NCI-H226 (cell line): ENCODE results near the gene MAP3K12.

ENCODE experiments used
- DNase-seq: peaks from one replicate; pipeline ENCODE4 v3.0.0-alpha.2; 2015

The MAP3K12 gene

DNA sequence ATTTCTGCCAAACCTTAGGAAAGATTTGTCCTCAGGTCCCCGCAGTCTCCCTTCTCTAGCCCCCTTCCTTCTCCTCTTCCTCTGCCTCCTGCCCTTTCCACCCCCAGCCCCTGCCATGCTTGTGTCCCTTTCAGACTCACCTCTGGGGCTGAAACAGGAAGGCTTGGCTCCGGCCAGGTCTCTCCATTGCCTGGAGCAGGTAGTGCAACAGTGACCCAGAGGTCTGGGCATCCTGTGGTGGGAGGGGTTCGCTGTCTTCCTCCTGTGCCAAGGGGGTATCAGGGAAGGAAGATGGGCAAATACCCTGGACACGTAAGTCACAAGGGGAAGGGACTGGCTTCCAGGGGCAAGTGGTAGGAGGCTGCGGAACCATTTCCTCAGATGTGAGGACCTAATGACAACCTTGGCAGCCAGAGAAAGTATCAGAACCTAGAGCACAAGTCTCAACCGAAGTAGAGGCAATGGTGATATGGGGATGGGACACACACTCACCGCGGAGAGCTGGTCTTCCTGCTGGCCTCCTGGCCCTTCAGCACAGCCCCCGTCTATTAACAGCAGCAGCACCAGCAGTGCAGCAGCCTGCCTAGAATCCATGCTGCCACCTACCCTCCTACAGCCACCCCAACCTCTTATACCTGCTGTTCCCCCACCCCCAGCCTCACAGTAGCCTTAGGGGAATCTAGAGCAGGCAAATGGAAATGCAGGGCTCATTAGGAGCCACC lies 7.8 kb upstream of the MAP3K12 start, which contains the start of gene NPFF:
Gene NPFF (minus strand): TSS at position 604 of the 722 bp plus-strand sequence. CDS start 10 bp downstream, at position 594.
- no peak for DNase-seq

- DNase-seq, result no peak
Observed at GRCh38 chr12:53506450-53506785, 7.2 kb upstream of the MAP3K12 start.

- no peak for DNase-seq
Observed at GRCh38 chr12:53505555-53506449, 6.5 kb upstream of the MAP3K12 start.

GRCh38 chr12:53505086-53505485 lies 5.8 kb upstream of the MAP3K12 start:
- DNase-seq, result no peak

DNA sequence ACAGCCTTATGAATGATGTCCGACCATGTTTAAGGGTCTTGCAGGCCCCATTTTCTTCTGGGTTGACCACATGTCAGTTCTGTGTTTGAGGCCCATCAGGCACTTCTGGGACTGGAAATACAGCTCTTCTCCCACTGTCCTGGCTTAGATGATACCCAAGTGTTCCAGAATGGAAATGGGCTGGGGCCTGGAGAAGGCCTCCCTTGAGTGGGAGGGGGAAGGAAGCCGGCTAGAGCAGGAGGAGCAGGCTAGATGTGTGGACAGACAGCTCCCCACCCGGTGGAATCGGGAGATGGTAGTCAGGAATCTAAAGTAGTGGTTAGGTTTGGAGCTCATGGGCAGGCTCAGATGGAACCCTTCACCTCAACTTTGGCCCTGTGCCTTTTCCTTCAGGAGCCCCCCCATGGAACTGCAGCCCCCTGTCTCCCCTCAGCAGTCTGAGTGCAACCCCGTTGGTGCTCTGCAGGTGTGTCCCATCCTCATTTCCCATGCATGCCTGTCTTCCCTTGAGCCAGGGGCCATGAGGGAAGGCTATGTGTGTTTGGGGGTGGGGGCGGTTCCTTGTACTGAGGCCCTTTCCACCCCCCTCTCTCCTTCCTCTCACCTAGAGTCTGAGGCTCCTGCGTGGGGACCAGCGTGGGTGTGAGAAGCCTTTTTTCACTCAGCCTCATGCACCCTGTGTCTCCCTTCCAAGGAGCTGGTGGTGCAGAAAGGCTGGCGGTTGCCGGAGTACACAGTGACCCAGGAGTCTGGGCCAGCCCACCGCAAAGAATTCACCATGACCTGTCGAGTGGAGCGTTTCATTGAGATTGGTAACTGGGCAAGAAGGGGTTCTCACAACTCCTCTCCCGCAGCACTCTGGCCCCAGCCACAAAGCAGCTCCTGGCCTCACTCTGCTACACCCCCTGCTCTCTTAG lies 5.0 kb upstream of the MAP3K12 start:
- DNase-seq, result no peak

GRCh38 chr12:53502983-53503728 lies 3.9 kb upstream of the MAP3K12 start:
- DNase-seq, result no peak

- DNase-seq, result peak; percentile 85
Observed at GRCh38 chr12:53502331-53502730, 3.1 kb upstream of the MAP3K12 start.

- DNase-seq, result no peak
Observed at GRCh38 chr12:53501615-53502181, 2.4 kb upstream of the MAP3K12 start.

DNA sequence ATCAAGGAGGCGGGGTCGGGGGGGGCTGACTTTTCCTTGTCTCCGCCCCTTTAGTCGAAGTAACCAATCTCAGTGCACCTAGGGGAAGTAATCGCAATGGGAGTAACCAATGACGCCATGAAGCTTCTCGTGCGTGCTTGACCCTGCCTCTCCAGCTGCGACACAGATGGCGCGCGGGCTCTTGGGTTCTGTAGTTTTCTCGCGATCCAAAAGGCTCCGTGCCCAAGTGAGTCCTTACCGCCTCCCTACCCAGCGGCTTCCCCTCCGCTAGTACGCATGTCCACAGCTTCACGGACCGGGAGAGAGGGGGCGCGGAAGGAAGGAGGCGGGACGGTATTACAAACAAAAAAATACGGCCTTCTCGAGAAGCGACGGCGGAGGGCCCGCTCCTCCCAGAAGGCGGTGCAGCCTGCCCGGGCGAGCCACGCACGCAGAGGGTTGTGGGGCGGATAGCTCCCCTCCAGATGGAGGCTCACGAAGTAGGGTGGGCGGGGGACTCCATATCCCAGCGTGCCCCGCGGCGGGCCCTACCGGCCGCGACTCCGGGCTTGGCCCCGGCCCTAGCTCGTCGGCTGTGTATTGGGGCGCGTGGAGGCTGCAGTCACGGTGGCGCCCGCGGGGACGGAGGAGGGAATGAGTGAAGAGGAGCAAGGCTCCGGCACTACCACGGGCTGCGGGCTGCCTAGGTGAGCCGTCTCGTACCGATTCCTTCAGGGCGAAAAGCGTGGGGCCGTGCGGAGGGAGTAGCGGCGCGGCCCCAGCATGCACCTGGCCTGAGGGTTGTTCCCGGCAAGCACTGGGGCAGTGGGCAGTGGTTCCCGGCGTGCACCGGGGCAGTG lies 1.7 kb upstream of the MAP3K12 start, which contains the start of gene TARBP2:
Gene TARBP2 (plus strand): TSS at position 508 of the 839 bp plus-strand sequence. CDS start 126 bp downstream, at position 634.
- peak; percentile 100 for DNase-seq

DNA sequence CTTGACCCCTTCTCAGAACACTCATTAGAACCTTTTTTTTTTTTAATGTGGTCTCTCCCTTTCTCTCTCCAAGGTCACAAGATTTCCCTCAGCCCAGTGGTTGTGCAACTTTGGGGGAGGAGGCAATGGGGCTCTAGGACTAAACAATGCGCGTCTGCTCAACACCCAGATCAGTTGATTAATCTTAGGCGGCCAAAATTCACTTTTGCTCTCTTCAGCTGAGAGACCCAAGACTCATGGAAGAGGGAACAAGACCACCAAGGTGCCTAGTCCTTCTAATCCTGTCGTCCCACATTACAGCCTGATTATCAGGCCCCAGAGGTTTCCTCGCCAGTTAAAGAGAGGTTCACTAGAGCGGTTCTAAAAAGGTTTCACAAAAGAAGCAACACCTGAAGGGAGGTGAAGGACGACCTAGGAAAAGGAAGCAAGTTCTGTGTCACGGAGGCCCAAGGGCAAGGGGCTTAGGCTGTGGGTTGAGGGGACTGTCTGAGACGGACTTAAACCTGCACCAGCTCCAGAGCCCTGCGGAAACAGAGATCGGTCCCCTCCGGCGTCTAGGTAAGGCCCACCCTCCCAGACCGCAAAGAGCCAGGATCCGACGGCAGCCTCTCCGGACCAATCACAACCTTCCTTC lies 1.0 kb upstream of the MAP3K12 start:
- DNase-seq, result peak; percentile 73

DNA sequence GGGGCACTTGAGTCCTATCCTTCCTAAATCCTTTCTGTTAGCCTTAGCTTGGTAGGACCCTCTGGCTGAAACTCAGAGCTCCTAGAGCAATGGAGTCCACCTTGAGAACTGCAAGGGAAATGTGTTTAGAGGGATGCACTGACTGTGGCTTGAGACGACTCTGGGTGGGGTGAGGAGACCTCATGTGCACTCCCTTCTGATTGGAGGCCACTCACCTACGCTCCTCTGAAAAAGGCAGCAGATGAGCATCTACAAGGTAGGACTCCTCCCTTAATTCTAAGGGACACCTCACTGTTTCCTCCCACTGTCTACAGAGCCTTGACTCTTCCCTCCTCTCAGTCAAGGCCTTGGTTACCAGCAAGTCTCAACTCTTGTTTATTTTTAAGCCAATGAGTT lies 1.0 kb downstream of the MAP3K12 start:
- no peak for DNase-seq

DNA sequence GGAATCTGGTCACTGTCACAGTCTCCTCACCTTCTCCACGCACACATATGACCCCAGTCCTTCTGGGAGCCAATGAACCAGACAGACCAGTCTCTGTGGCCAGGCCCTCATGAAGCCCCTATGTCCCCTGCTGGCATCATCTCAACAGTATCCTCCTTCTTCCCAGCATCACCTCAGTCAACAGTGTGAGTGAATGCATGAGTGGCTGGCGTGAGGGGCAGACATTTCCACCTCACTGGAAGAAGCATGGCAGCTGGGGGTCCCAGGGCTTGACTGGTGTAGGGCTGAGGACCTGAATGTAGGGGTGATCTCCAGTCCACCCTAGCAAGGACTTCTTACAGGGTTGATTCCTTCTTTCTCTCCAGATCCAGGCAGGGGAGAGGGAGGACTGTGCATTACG lies 1.8 kb downstream of the MAP3K12 start:
- DNase-seq, result no peak

- DNase-seq, result no peak
Observed at GRCh38 chr12:53496752-53497032, 2.6 kb downstream of the MAP3K12 start.

DNA sequence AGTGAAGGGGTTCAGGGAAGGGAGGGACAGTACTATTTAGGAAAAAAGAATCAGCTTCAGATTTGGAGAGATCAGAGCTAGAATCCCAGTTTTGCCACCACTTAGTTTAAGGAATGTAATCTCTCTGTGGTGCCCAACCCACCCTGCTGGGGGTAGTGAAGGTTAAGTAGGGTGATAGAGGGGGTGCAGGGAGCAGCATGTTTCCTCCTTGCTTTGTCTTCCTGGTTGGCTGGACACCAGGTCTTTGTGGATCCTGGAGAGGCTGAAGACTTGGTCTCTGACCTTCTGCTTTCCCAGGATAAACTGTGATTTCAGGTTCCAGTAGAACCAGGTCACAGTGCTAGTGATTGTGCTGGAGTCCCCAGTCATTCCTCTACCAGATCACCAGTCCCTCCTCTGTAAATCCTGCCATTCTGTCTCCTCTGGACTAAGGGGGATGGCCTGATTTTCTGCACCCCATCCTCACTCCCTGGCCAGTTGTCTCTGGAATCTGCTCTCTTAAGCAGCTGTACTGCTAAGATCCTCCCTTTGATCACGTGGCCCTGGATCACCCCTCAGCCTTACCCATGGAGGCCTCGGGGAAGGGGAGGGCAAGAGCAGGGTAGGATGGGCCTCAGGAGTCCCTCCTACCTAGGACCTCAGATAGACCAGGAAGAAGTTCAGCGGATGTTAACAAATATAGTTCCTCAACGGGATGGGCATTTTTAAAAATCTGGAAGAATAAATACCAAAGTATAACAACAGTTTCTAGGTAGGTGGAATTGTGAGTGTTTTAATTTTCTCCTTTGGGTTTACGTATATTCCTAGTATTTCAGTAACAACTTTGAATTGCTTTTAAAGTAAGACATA lies 3.1 kb downstream of the MAP3K12 start:
- peak; percentile 98 for DNase-seq

- DNase-seq, result no peak
Observed at GRCh38 chr12:53493610-53494391, 5.5 kb downstream of the MAP3K12 start.

DNA sequence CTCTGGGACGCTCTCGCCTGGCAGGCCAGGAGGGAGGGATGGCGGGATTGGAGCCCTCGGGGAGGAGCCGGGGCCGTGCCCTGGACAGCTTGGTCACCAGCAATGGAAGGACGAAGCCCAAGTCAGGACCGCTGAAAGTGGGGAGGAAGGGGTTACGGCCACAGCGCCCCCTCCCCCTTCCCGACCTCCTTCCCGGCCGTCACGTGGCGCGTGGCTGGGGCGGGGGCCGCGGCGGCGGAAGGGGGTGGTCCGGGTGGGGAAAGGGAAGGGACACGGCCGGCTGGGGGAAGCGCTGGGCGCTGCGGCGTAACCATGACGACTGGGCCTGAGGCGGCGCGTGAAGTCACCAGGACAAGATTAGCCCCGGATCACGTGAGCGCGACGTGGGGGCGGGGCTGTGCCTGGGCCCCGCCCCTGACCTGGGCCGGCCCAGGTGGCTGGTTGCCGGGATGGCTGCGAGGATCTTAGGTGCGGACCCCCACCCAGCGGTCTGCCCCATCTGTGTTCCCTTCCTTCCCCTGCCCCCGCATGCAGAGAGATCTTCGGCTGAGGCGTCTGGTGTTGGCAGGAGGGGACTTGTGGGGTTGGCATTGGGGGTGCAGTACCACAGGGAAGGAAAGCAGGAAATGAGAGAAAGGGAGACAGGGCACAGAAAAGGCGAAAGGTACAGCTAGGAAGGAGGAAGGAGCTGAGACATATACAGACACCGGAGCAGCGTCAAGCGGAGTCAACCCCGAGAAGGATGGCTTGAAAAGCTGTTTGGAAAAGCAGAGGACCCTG lies 6.2 kb downstream of the MAP3K12 start:
- peak; percentile 86 for DNase-seq

DNA sequence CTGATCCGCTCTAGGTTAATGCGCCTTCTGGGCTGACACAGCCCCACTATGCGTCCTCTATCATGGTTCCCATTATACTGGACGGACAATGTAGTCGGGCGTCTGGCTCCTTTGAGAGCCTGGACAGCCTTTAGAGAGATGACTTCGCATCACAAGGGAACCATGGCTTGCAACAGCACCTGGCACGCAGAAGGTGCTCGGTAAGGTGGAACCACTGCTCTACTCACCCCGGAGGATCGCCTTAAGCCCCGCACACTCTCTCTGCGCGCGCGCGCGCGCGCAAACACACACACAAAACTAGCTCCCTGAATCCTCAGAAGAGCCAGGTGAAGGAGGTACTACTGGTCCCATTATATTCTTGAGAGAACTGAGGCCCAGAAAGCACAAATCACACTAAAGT lies 7.1 kb downstream of the MAP3K12 start:
- DNase-seq, result no peak
